Aorta (tissue), 5 donors: ENCODE data around the gene HSPA1L. TPM values are rescaled to one million over a fixed set of nuclear protein-coding genes. Genes with fewer than 3 reads are reported as not detected.
"Not testable (repeated sequence)": the region's sequence is repeated elsewhere in the genome, so short reads cannot be mapped to it uniquely, and the experiment has no call there.

Experiments used
- ATAC-seq: fragments of 200-7000 bp; cut with Tn5 transposase; one replicate; pipeline ENCODE4 v1.9.1; 2022; ENCODE audit warnings: moderate library complexity; ENCODE audit not compliant: low FRiP score
- DNase-seq, 2 donors: peaks; one replicate each; pipeline ENCODE4 v3.0.0-alpha.2; 2020
- H3K27ac ChIP-seq, 2 donors: one replicate each; pipeline ENCODE4 v1.5.1; 2013; ENCODE audit warnings: low read length in 2 of 2, mild to moderate bottlenecking in 2 of 2, moderate library complexity in 2 of 2, control low read depth in 1 of 2, inconsistent platforms in 1 of 2, low read depth in 1 of 2
- H3K27me3 ChIP-seq, 2 donors: one replicate each; pipeline ENCODE4 v1.6.1; 2013; ENCODE audit warnings: control low read depth in 1 of 2, low read length in 1 of 2, mild to moderate bottlenecking in 1 of 2, moderate library complexity in 1 of 2; ENCODE audit not compliant: insufficient read depth in 2 of 2, control insufficient read depth in 1 of 2
- H3K36me3 ChIP-seq, 2 donors: one replicate each; pipeline ENCODE4 v1.6.1; 2013; ENCODE audit warnings: control low read depth in 1 of 2, low read length in 1 of 2, mild to moderate bottlenecking in 1 of 2; ENCODE audit not compliant: insufficient read depth in 2 of 2, control insufficient read depth in 1 of 2
- H3K4me1 ChIP-seq, 2 donors: one replicate each; pipeline ENCODE4 v1.6.1; 2013; ENCODE audit warnings: low read length in 2 of 2, control low read depth in 1 of 2, mild to moderate bottlenecking in 1 of 2, moderate library complexity in 1 of 2; ENCODE audit not compliant: insufficient read depth in 2 of 2, control insufficient read depth in 1 of 2
- H3K4me3 ChIP-seq, 2 donors: one replicate each; pipeline ENCODE4 v1.5.1; 2013; ENCODE audit warnings: low read length in 2 of 2, control low read depth in 1 of 2, mild to moderate bottlenecking in 1 of 2
- H3K9me3 ChIP-seq: one replicate; pipeline ENCODE4 v1.6.1; 2013; ENCODE audit warnings: mild to moderate bottlenecking, low read length; ENCODE audit not compliant: control insufficient read depth
- WGBS, 2 donors: extraction: QIAGEN DNeasy Blood & Tissue Kit; methylation state at CpG; one replicate each; pipeline ENCODE4 v1.1.7; 2013; 5-methylcytosine and 5-hydroxymethylcytosine counted together
- intact Hi-C, 2 donors: fragments of 100-400 bp; cut with DNase I; formaldehyde crosslinking; loops; one replicate each; pipeline versions ENCODE4 v1.14.2 to v1.15.0; 2022
- polyA plus RNA-seq, 2 donors: library from polyadenylated mRNA; stranded (reverse); fragments of 200-250 nt; gene quantifications; one replicate each; pipeline ENCODE4 v1.2.3, GENCODE V29; 2013
- total RNA-seq, 2 donors: library from RNA; stranded (reverse); fragmentation: NEBNext Ultra II Directional; extraction: Animal tissue kit (Norgen Biotek cat#: 25700); gene quantifications; one replicate each; pipeline ENCODE4 v1.2.1, GENCODE V29; 2021
- donor health status: healthy with polysubstance abuse.
- donor health status: Bipolar disorder and iron deficiency.
- donor health status: DM: no; HTN: no; CAD: no.
- donor health status: DM: no; HTN: no; CAD: no.
- donor health status: DM: yes; HTN: yes; CAD: no.

Gene HSPA1L
- total and polyA plus RNA-seq, 4 donors, result 1.3 to 2.1 (median 1.9) TPM

DNA sequence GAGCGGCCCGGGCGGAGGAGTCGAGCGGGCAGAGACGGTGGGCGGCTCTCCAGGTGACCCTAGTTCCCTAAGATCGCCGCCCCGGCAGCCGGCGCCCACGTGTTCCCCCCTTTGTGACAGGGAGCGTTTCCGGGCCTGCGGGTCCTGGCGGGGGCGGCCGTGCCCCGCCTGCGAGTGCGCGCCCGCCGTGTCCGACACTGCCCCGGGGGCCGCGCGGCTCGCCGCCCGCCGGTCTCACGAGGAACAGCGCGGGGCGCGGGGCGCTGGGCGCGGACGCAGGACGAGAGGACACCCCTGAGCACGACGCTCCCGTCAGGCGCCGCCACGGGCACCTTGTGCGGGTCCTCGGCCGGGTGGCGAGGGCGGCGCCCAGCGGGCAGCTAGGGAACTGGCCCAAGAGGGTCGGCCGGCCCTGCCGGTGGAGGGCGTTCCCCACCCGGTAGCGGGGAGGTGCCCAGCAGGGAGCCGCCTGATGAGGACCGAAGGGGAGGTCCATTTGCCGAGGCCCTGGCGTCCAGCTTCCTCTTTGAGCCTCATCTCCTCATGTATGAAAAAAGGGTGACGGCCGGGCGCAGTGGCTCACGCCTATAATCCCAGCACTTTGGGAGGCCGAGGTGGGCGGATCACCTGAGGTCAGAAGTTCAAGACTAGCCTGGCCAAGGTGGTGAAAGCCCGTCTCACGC lies 19.3 kb downstream of the HSPA1L start, which contains the start of gene VARS1:
Gene VARS1 (minus strand): TSS at position 137 of the 683 bp plus-strand sequence. CDS start 535 bp downstream, outside the sequence.
- peak; percentile 94 for ATAC-seq
- Histone ChIP-seq H3K4me3 (peak within 1 kb of the TSS; percentile 43 to 78), H3K9me3 (no peaks in the 10 kb centered on the region), H3K27ac (peak within 1 kb of the TSS; percentile 33 to 62), H3K27me3 (no peaks in the 10 kb centered on the region), H3K36me3 (no peaks in the 10 kb centered on the region), H3K4me1 (no peaks in the 10 kb centered on the region)
- WGBS, 2 donors, result 0% methylated on average over 45 to 75 of the region's 75 CpGs
- intact Hi-C loops, result loop anchor here (5.0 kb wide), 2 partner anchors 37 to 58 kb away; partner anchors contain the start of gene CLIC1 (in 1 of the 2)
- peak; percentile 96 to 97 for DNase-seq

GRCh38 chr6:31794866-31795615 lies 20.0 kb downstream of the HSPA1L start:
- no peaks in the 10 kb centered on the region for H3K4me1 ChIP-seq
- peak overlapping the region; percentile 43 to 78 for H3K4me3 ChIP-seq
- no peaks in the 10 kb centered on the region for H3K36me3 ChIP-seq
- H3K27me3 ChIP-seq, result no peaks in the 10 kb centered on the region
- no peaks in the 10 kb centered on the region for H3K9me3 ChIP-seq
- peak overlapping the region; percentile 33 to 49 for H3K27ac ChIP-seq
- intact Hi-C loops, result loop anchor here (5.0 kb wide), 3 partner anchors 37 to 128 kb away; partner anchors contain the start of genes CLIC1 (in 2 of the 2), CSNK2B (in 1 of the 2) and LY6G5B (in 1 of the 2)
- ATAC-seq (peak; percentile 24), DNase-seq (peak in 1 of 2 donors; percentile 66)
- 0 to 1% methylated on average over 44 of the region's 44 CpGs for WGBS, 2 donors

DNA sequence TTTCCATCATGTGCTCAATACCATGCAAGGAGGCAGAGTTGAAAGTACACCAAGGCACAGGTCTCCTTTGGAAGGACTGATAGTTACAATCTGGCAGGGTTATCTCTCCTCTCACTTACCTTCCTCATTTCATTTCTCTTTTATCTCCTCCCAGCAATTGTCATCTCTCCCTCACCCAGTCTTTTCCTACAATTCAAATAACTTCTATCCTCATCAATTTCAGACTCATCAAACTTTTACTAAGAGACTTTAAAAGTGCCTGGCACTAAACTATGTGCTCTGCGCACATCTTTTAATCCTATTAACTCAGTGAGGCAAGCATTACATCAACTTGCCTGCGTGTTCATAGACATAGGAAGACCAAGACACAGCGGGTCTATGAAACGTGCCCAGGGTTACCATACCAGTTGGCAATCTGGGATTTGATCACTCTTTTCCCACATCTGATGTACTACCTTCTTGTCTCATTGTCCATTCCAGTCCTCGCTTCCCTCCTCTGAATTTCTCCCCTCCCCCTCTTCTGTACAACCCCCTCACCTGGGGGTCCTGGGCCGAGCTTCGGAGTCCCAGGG lies 20.7 kb downstream of the HSPA1L start:
- DNase-seq (no peak), ATAC-seq (no peak)
- Histone ChIP-seq H3K4me3 (peak overlapping the region in 1 of 2 donors; percentile 43), H3K27me3 (no peaks in the 10 kb centered on the region), H3K9me3 (no peaks in the 10 kb centered on the region), H3K27ac (peak overlapping the region; percentile 33 to 49), H3K36me3 (no peaks in the 10 kb centered on the region), H3K4me1 (no peaks in the 10 kb centered on the region)
- intact Hi-C loops, result loop anchor here (5.0 kb wide), 2 partner anchors 57 to 127 kb away; partner anchors contain the start of genes CLIC1 (in 1 of the 2), CSNK2B (in 1 of the 2) and LY6G5B (in 1 of the 2)
- 13 to 14% methylated on average over 7 of the region's 7 CpGs for WGBS, 2 donors

DNA sequence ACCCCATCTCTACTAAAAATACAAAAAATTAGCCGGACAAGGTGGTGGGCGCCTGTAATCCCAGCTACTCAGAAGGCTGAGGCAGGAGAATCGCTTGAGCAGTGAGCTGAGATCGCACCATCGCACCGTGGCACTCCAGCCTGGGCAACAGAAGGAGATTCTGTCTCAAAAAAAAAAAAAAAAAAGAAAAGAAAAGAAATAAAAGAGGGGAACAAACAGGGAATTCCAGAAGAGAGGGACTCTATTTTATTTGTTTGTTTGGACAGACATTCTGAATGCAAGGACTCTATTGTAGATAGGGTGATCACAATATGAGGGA lies 21.2 kb downstream of the HSPA1L start:
- H3K27me3 ChIP-seq, H3K27ac ChIP-seq, ATAC-seq, H3K36me3 ChIP-seq, DNase-seq, H3K4me1 ChIP-seq, H3K4me3 ChIP-seq, H3K9me3 ChIP-seq: not testable (repeated sequence)
- 90 to 91% methylated on average over 6 of the region's 6 CpGs for WGBS, 2 donors
- intact Hi-C loops, result loop anchor here (5.0 kb wide), 2 partner anchors 57 to 127 kb away; partner anchors contain the start of genes CLIC1 (in 1 of the 2), CSNK2B (in 1 of the 2) and LY6G5B (in 1 of the 2)

- Histone ChIP-seq H3K27ac (no peak overlapping the region), H3K36me3 (no peaks in the 10 kb centered on the region)
- intact Hi-C loops, result loop anchor here (5.0 kb wide), 2 partner anchors 55 to 125 kb away; partner anchors contain the start of genes CLIC1 (in 1 of the 2), CSNK2B (in 1 of the 2) and LY6G5B (in 1 of the 2)
Measured at GRCh38 chr6:31792761-31793171, 22.3 kb downstream of the HSPA1L start.

GRCh38 chr6:31792090-31792374 lies 23.1 kb downstream of the HSPA1L start:
- 73 to 81% methylated on average over 3 of the region's 3 CpGs for WGBS, 2 donors
- Histone ChIP-seq H3K4me1 (no peaks in the 10 kb centered on the region), H3K27me3 (no peaks in the 10 kb centered on the region), H3K36me3 (no peaks in the 10 kb centered on the region), H3K9me3 (no peaks in the 10 kb centered on the region), H3K27ac (no peak overlapping the region), H3K4me3 (no peak overlapping the region)
- intact Hi-C loops, result loop anchor here (5.0 kb wide), 2 partner anchors 55 to 125 kb away; partner anchors contain the start of genes CLIC1 (in 1 of the 2), CSNK2B (in 1 of the 2) and LY6G5B (in 1 of the 2)
- DNase-seq, result no peak
- ATAC-seq, result no peak

More at GRCh38 chr6:31792761-31793171, 22.3 kb downstream of the HSPA1L start:
- no peak for ATAC-seq
- Histone ChIP-seq H3K4me3 (no peak overlapping the region), H3K9me3 (no peaks in the 10 kb centered on the region), H3K4me1 (no peaks in the 10 kb centered on the region), H3K27me3 (no peaks in the 10 kb centered on the region)
- DNase-seq, result no peak
- 90 to 91% methylated on average over 12 of the region's 12 CpGs for WGBS, 2 donors

DNA sequence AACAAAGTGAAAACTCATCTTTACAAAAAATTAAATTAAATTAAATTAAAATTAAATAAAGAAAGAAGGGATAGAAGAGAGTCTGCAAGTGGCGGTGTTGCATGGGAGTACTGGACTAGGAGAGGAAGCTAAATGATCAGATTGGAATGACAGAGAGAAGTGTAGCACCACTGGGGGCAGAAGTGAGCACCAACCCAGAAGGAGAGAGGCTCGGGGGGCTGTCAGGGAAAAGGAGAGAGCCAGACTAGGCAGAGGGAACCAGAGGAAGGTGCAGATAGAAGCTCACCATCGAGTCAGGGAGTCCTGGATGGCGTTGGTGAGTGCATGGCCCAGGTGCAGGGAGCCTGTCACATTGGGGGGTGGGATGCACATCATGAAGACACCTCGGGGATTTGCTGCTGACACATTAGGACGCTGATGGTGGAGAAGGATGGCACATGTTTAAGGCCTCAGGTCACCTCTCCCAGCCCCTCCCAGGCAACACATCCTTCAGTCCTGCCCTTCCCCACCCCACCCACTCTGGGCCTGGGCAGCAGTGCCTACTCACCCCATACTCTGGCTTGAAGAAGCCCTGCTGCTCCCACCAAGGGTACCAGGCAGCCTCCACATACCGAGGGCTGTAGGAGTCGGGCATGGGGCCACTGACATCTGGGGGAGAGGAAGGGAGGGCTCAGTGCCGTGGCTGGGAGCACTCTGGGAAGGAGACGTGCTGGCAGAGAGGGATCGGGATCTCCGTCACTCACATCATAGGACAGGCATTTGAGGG lies 23.6 kb downstream of the HSPA1L start:
- H3K36me3 ChIP-seq, result no peaks in the 10 kb centered on the region
- 66 to 71% methylated on average over 12 of the region's 12 CpGs for WGBS, 2 donors
- ATAC-seq, result no peak
- no peak overlapping the region for H3K27ac ChIP-seq
- intact Hi-C loops, result loop anchor here (5.0 kb wide), 2 partner anchors 54 to 124 kb away; partner anchors contain the start of genes CLIC1 (in 1 of the 2), CSNK2B (in 1 of the 2) and LY6G5B (in 1 of the 2)
- no peaks in the 10 kb centered on the region for H3K9me3 ChIP-seq
- no peak overlapping the region for H3K4me3 ChIP-seq
- H3K4me1 ChIP-seq, result no peaks in the 10 kb centered on the region
- no peaks in the 10 kb centered on the region for H3K27me3 ChIP-seq
- no peak for DNase-seq

GRCh38 chr6:31785475-31785874 lies 29.6 kb downstream of the HSPA1L start:
- no peaks in the 10 kb centered on the region for H3K27me3 ChIP-seq
- H3K4me3 ChIP-seq, result no peak overlapping the region
- peaks cover 0 to 5% of the 10 kb centered on the region in 2 donors for H3K36me3 ChIP-seq
- DNase-seq, result no peak
- no peak for ATAC-seq
- intact Hi-C loops, result no loop called here
- no peaks in the 10 kb centered on the region for H3K9me3 ChIP-seq
- H3K4me1 ChIP-seq, result no peaks in the 10 kb centered on the region
- WGBS, 2 donors, result 96 to 98% methylated on average over 11 of the region's 11 CpGs
- no peak overlapping the region for H3K27ac ChIP-seq
